A673 (cell line): Measurements from ENCODE around the gene PCNX1. TPM values are rescaled to one million over a fixed set of nuclear protein-coding genes. Genes with fewer than 3 reads are reported as not detected.

ENCODE experiments used
- BruUV-seq: library from RNA; stranded (reverse); fragments of 400-500 nt; replicated peaks from 2 replicates; lab custom pipeline; 2021; lab: Mats Ljungman, UMichigan
- CTCF ChIA-PET: fragments of 300-600 bp; sonication (Branson Sonifier 250); formaldehyde crosslinking; loops from one replicate; lab custom pipeline; 2022; ENCODE audit warnings: antibody characterized with exemption; lab: Charles Lee
- POLR2A ChIA-PET: fragments of 300-600 bp; sonication (Branson Sonifier 250); formaldehyde crosslinking; loops from one replicate; lab custom pipeline; 2022; ENCODE audit warnings: antibody characterized with exemption; ENCODE audit not compliant: low non-redundant PET; lab: Charles Lee
- DNase-seq: peaks from one replicate; pipeline ENCODE4 v3.0.0-alpha.2; 2015; ENCODE audit warnings: low spot score
- H3K27ac ChIP-seq: fragments of 200-600 bp; sonication (generic); 2 replicates; pipeline ENCODE4 v1.5.1; 2016; ENCODE audit warnings: mixed run types, low read depth, mild to moderate bottlenecking, mixed read lengths, antibody characterized with exemption, low read length; ENCODE audit not compliant: poor library complexity, severe bottlenecking
- H3K27me3 ChIP-seq: fragments of 200-600 bp; sonication (generic); replicated peaks from 2 replicates; pipeline ENCODE4 v1.6.1; 2017; ENCODE audit warnings: mixed run types, low read depth, mild to moderate bottlenecking, mixed read lengths, antibody characterized with exemption, low read length; ENCODE audit not compliant: insufficient read depth, poor library complexity
- H3K36me3 ChIP-seq: fragments of 200-600 bp; sonication (generic); 2 replicates; pipeline ENCODE4 v1.6.1; 2016; ENCODE audit warnings: mixed run types, mild to moderate bottlenecking, mixed read lengths, antibody characterized with exemption, low read length; ENCODE audit not compliant: insufficient read depth, poor library complexity, severe bottlenecking
- H3K4me1 ChIP-seq: fragments of 200-600 bp; sonication (generic); 2 replicates; pipeline ENCODE4 v1.6.1; 2017; ENCODE audit warnings: mixed run types, mild to moderate bottlenecking, mixed read lengths, antibody characterized with exemption, low read length; ENCODE audit not compliant: insufficient read depth, poor library complexity, severe bottlenecking
- H3K4me3 ChIP-seq: fragments of 200-600 bp; sonication (generic); 2 replicates; pipeline ENCODE4 v1.5.1; 2016; ENCODE audit warnings: low read depth, mixed run types, mild to moderate bottlenecking, mixed read lengths, low read length; ENCODE audit not compliant: poor library complexity, severe bottlenecking
- H3K9me3 ChIP-seq: fragments of 200-600 bp; sonication (generic); 2 replicates; pipeline ENCODE4 v1.6.1; 2016; ENCODE audit warnings: mixed run types, low read depth, mild to moderate bottlenecking, mixed read lengths, antibody characterized with exemption, low read length; ENCODE audit not compliant: poor library complexity, severe bottlenecking
- EZH2 ChIP-seq: fragments of 200-600 bp; sonication (generic); IDR thresholded peaks from 2 replicates; pipeline ENCODE4 v1.6.1; 2017; ENCODE audit warnings: borderline replicate concordance, low read depth, mild to moderate bottlenecking, mixed read lengths, antibody characterized with exemption, low read length; ENCODE audit not compliant: poor library complexity, severe bottlenecking
- intact Hi-C: fragments of 100-400 bp; cut with micrococcal nuclease; formaldehyde crosslinking; loops from one replicate; pipeline ENCODE4 v1.10.0; 2022; ENCODE audit not compliant: unreplicated experiment
- total RNA-seq: library from RNA; stranded (reverse); gene quantifications from 2 replicates; pipeline ENCODE4 v1.2.3, GENCODE V29; 2021
- TF ChIP-seq, protein P1 (sequence below): fragments of 300-800, 200-600 bp; sonication (generic); conservative IDR thresholded peaks from 2 replicates; pipeline ENCODE4 v1.5.1; 2017; ENCODE audit warnings: low read depth, mild to moderate bottlenecking, antibody characterized with exemption, low read length, moderate library complexity, mixed read lengths

Gene PCNX1
- total RNA-seq, 1 experiment from 2014 or later: 60.7 TPM

DNA sequence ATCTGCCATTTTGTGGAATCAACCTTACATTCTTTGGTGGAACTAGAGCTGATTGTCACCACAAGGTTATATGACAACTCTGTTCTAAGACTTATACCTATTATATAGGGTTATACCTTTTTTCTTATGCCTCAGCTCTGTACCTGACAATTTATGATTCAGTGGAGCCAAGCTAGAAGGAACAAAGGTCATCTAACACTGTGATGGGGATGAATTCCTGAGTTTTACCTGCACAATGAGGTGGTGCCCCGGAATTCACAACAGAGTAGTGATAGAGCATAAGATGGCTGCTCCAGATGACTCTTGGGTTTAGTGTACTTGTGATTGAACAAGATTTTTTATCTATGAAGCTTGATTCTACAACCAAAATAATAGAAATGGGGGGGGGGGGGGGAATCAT, 207.3 kb downstream of the PCNX1 start:
- POLR2A ChIA-PET: no interaction called here
- CTCF ChIA-PET: interaction anchor here (0.7 kb wide), 1 partner anchor 741 kb away, joined by 9 read pairs; no protein-coding TSS in a partner anchor

DNA sequence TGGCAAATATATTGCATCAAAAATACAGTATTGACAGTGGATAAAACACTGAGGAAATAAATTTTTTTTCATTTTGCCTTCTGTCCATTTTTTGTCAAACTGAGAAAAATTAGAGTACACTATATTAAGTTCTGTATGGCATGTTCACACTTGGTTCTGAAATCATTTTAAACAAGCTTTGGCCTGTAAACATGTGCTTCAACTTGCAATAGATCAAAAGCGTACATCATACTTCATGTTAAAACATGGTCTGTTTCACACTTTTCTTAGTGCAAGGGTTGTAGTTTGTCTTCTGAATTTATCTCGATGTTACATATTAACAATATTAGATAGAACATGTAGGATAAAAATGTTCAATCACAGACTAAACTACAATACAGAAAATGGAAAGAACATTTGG, 208.0 kb downstream of the PCNX1 start:
- H3K4me1 ChIP-seq: peaks cover 9% of the 10 kb centered on the region
- BruUV-seq: no TSS peak
- peaks cover 4% of the 10 kb centered on the region for H3K36me3 ChIP-seq
- no peak for TF ChIP-seq EZH2
- TF ChIP-seq, protein P1, sequence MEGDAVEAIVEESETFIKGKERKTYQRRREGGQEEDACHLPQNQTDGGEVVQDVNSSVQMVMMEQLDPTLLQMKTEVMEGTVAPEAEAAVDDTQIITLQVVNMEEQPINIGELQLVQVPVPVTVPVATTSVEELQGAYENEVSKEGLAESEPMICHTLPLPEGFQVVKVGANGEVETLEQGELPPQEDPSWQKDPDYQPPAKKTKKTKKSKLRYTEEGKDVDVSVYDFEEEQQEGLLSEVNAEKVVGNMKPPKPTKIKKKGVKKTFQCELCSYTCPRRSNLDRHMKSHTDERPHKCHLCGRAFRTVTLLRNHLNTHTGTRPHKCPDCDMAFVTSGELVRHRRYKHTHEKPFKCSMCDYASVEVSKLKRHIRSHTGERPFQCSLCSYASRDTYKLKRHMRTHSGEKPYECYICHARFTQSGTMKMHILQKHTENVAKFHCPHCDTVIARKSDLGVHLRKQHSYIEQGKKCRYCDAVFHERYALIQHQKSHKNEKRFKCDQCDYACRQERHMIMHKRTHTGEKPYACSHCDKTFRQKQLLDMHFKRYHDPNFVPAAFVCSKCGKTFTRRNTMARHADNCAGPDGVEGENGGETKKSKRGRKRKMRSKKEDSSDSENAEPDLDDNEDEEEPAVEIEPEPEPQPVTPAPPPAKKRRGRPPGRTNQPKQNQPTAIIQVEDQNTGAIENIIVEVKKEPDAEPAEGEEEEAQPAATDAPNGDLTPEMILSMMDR: no peak
- no peak overlapping the region for H3K4me3 ChIP-seq
- DNase-seq: no peak
- no peak overlapping the region for H3K27ac ChIP-seq
- intact Hi-C loops: no loop called here
- no peaks in the 10 kb centered on the region for H3K9me3 ChIP-seq
- H3K27me3 ChIP-seq: no peaks in the 10 kb centered on the region
- CTCF ChIA-PET: interaction anchor here (0.7 kb wide), 1 partner anchor 740 kb away, joined by 9 read pairs; no protein-coding TSS in a partner anchor
- POLR2A ChIA-PET: no interaction called here

More for the DNA sequence above, 207.3 kb downstream of the PCNX1 start:
- no peak overlapping the region for H3K27ac ChIP-seq
- peaks cover 9% of the 10 kb centered on the region for H3K4me1 ChIP-seq
- TF ChIP-seq, protein P1: no peak
- TF ChIP-seq EZH2: no peak
- H3K9me3 ChIP-seq: no peaks in the 10 kb centered on the region
- no peak overlapping the region for H3K4me3 ChIP-seq
- no TSS peak for BruUV-seq
- peaks cover 4% of the 10 kb centered on the region for H3K36me3 ChIP-seq
- intact Hi-C loops: no loop called here
- no peaks in the 10 kb centered on the region for H3K27me3 ChIP-seq
- no peak for DNase-seq

DNA sequence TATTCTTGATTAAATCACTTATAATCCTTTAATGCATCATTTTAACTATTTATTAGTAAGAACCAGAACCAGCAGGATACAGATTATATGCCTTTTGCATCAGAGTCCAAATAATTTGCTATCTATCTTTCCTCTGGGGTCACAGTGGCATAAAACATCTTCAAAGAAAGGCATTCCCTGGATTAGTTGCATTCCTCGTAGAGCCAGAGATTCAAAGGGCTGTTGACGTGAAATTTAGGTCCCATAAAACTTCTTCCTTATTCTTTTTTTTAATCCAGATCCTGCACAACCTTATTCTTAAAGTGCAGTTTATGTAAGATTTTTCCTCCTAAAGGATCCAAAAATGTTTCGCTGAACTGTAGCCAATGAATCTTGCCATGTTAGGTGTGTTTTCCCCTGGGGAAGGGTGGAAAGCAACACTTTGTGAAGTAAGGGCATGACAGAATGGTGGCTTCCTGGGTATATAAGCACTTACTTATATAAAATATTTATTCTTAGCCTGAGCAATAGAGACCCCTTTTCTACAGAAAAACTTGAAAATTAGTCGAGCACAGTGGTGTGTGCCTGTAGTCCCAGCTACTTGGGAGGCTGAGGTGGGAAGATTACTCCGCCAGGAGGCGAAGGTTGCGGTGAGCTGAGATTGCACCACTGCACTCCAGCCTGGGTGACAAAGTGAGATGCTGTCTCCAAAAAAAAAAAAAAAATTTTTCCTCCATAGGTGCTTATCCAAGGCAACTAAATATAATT, 208.7 kb downstream of the PCNX1 start:
- ChIA-PET CTCF (no interaction called here), POLR2A (interaction anchor here (0.6 kb wide), 1 partner anchor 9 kb away, joined by 12 read pairs; no protein-coding TSS in a partner anchor)
- no peak for DNase-seq
- H3K27me3 ChIP-seq: no peaks in the 10 kb centered on the region
- BruUV-seq: no TSS peak
- no peak overlapping the region for H3K4me3 ChIP-seq
- no peaks in the 10 kb centered on the region for H3K9me3 ChIP-seq
- peaks cover 9% of the 10 kb centered on the region for H3K4me1 ChIP-seq
- peaks cover 4% of the 10 kb centered on the region for H3K36me3 ChIP-seq
- no peak overlapping the region for H3K27ac ChIP-seq
- TF ChIP-seq, protein P1: no peak
- TF ChIP-seq EZH2: no peak
- intact Hi-C loops: no loop called here
